Measurements from ENCODE around the gene WDHD1. TPM values are rescaled to one million over a fixed set of nuclear protein-coding genes. Genes with fewer than 3 reads are reported as not detected.

The WDHD1 gene
- total and polyA plus RNA-seq, 2 of the 4 experiments (the other 2 are of a cell fraction) = 4.4 to 13.1 TPM

DNA sequence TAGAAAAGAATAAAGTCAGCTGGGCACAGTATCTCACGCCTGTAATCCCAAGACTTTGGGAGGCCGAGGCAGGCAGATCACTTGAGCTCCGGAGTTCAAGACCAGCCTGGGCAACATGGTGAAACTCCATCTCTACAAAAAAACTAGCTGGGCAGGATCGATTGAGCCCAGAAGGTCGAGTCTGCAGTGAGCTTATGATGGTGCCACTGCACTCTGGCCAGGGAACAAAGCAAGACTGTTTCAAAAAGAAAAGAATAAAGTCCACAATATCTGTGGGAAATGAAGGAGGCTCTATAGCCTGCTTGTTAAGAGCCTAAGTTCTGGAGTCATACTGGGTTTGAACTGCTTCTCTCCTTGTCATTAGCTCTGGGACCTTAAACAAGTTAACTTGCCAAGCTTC lies 32.4 kb upstream of the WDHD1 start:
- Histone ChIP-seq H4K8ac (ENCODE audit: low read depth in 2 of 2, low read length in 2 of 2) (no peak overlapping the region), H3K27me3 (ENCODE audit: control insufficient read depth, insufficient read depth, low read length) (no peaks in the 10 kb centered on the region), H3K14ac (replicated peaks; ENCODE audit: low read depth, low read length) (no peak overlapping the region), H3K56ac (ENCODE audit: extremely low read depth, insufficient read depth, low read length) (no peak overlapping the region), H4K5ac (ENCODE audit: low read depth, low read length) (no peak overlapping the region), H2BK20ac (ENCODE audit: low read depth, low read length) (no peak overlapping the region), H4K91ac (ENCODE audit: insufficient read depth, low read depth, low read length) (no peak overlapping the region), H3K79me1 (ENCODE audit: low read depth in 1 of 2, low read length in 2 of 2) (peaks cover 18 to 50% of the 10 kb centered on the region in 2 experiments), H3K4ac (ENCODE audit: low read depth, low read length) (no peak overlapping the region), H2AK5ac (ENCODE audit: low read depth, low read length) (no peak overlapping the region), H3K4me2 (ENCODE audit: low read depth, low read length) (no peak overlapping the region), H3K36me3 (ENCODE audit: control insufficient read depth, insufficient read depth, low read length) (peaks cover 31% of the 10 kb centered on the region), H3K23ac (ENCODE audit: low read depth, low read length) (no peak overlapping the region), H2BK5ac (ENCODE audit: low read depth, low read length, poor library complexity, severe bottlenecking) (no peak overlapping the region), H4K20me1 (ENCODE audit: insufficient read depth, low read length) (peaks cover 79% of the 10 kb centered on the region), H3K9me1 (ENCODE audit: insufficient read depth, low read length) (peaks cover 7% of the 10 kb centered on the region; the same call in 1 of the 2 replicates), H2BK120ac (ENCODE audit: low read depth, low read length) (no peak overlapping the region), H3K4me1 (ENCODE audit: control insufficient read depth, insufficient read depth, low read length) (peaks cover 2% of the 10 kb centered on the region), H3K18ac (ENCODE audit: low read depth, low read length) (no peak overlapping the region), H3K9me3 (ENCODE audit: control insufficient read depth, insufficient read depth, low read length) (peaks cover 3% of the 10 kb centered on the region; the same call in 1 of the 2 replicates), H2BK15ac (ENCODE audit: low read depth, low read length) (no peak overlapping the region), H3K27ac (ENCODE audit: insufficient read depth, low read length) (no peak overlapping the region), H3K9ac (ENCODE audit: low read depth, low read length) (no peak overlapping the region), H2AFZ (replicated peaks; ENCODE audit: low read length, poor library complexity) (no peak overlapping the region), H3K4me3 (ENCODE audit: insufficient read depth, low read depth, low read length) (no peak overlapping the region), H2AK9ac (replicated peaks; ENCODE audit: low read depth, low read length, poor library complexity) (no peak overlapping the region)
- ChIA-PET POLR2A (ENCODE audit: unreplicated experiment) (interaction anchor here (0.6 kb wide), 1 partner anchor 100 kb away, joined by 9 read pairs; no protein-coding TSS in a partner anchor), CTCF (interaction anchor here (0.5 kb wide), 1 partner anchor 20 kb away, joined by 4 read pairs; no protein-coding TSS in a partner anchor)
- TF ChIP-seq SMC3 (IDR thresholded peaks at IDR 0.05; ENCODE audit: low read depth, low read length) (no peak), MAZ (IDR thresholded peaks at IDR 0.05; ENCODE audit: borderline replicate concordance, low read depth, low read length) (no peak), NFE2L2 (IDR thresholded peaks at IDR 0.05; ENCODE audit: low read depth, low read length) (no peak), POLR2A (IDR thresholded peaks at IDR 0.05; ENCODE audit: low read depth, low read length) (no peak), CEBPB (IDR thresholded peaks at IDR 0.05; ENCODE audit: low read depth, low read length) (no peak), BHLHE40 (IDR thresholded peaks at IDR 0.05; ENCODE audit: low read depth, low read length) (no peak), RAD21 (IDR thresholded peaks at IDR 0.05; ENCODE audit: low read length) (no peak)
- TF ChIP-seq, protein P1, sequence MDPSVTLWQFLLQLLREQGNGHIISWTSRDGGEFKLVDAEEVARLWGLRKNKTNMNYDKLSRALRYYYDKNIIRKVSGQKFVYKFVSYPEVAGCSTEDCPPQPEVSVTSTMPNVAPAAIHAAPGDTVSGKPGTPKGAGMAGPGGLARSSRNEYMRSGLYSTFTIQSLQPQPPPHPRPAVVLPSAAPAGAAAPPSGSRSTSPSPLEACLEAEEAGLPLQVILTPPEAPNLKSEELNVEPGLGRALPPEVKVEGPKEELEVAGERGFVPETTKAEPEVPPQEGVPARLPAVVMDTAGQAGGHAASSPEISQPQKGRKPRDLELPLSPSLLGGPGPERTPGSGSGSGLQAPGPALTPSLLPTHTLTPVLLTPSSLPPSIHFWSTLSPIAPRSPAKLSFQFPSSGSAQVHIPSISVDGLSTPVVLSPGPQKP (IDR thresholded peaks at IDR 0.05; ENCODE audit: borderline replicate concordance, low read depth, low read length) = no peak
- TF ChIP-seq, protein P2, sequence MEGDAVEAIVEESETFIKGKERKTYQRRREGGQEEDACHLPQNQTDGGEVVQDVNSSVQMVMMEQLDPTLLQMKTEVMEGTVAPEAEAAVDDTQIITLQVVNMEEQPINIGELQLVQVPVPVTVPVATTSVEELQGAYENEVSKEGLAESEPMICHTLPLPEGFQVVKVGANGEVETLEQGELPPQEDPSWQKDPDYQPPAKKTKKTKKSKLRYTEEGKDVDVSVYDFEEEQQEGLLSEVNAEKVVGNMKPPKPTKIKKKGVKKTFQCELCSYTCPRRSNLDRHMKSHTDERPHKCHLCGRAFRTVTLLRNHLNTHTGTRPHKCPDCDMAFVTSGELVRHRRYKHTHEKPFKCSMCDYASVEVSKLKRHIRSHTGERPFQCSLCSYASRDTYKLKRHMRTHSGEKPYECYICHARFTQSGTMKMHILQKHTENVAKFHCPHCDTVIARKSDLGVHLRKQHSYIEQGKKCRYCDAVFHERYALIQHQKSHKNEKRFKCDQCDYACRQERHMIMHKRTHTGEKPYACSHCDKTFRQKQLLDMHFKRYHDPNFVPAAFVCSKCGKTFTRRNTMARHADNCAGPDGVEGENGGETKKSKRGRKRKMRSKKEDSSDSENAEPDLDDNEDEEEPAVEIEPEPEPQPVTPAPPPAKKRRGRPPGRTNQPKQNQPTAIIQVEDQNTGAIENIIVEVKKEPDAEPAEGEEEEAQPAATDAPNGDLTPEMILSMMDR (conservative IDR thresholded peaks at IDR 0.05; ENCODE audit: low read depth, low read length) = no peak
- intact Hi-C loops (cut with micrococcal nuclease) = no loop called here
- in situ Hi-C loops (cut with MboI; ENCODE audit: low sequenced_read_pairs) = no loop called here
- no peak for DNase-seq
- ATAC-seq (ENCODE audit: low read depth) = peak; percentile 35; the same call in 1 of the 2 replicates
- BruUV-seq (replicated peaks) = no TSS peak
- dilution Hi-C loops (cut with HindIII; ENCODE audit: low sequenced_read_pairs, unreplicated experiment) = no loop called here
- WGBS, 2 experiments (ENCODE audit: extremely low coverage in 2 of 2, insufficient read length in 1 of 2) = 100% methylated on average over 2 of the region's 5 CpGs; no CpG with 5 or more reads in 1 of the 2 experiments

Data from IMR-90 (cell line).